Thymus (tissue), 11 donors: Measurements from ENCODE around the gene ESPNL. TPM values are rescaled to one million over a fixed set of nuclear protein-coding genes. Genes with fewer than 3 reads are reported as not detected.

Experiments
- DNase-seq, 9 donors: peaks; one replicate each; pipeline ENCODE4 v3.0.0-alpha.2; 2013; ENCODE audit warnings: low spot score in 9 of 9, low read depth in 6 of 9, missing footprints in 1 of 9
- H3K27ac ChIP-seq, 2 donors: one replicate each; pipeline ENCODE4 v1.5.1; 2013; ENCODE audit warnings: control low read depth in 1 of 2, low read depth in 1 of 2, low read length in 1 of 2, mild to moderate bottlenecking in 1 of 2, moderate library complexity in 1 of 2
- H3K27me3 ChIP-seq, 2 donors: one replicate each; pipeline ENCODE4 v1.5.1; 2013; ENCODE audit warnings: low read length in 1 of 2; ENCODE audit not compliant: control insufficient read depth in 2 of 2, insufficient read depth in 1 of 2
- H3K36me3 ChIP-seq, 2 donors: one replicate each; pipeline ENCODE4 v1.5.1; 2013; ENCODE audit warnings: low read length in 1 of 2, mild to moderate bottlenecking in 1 of 2, moderate library complexity in 1 of 2; ENCODE audit not compliant: control insufficient read depth in 2 of 2, insufficient read depth in 2 of 2
- H3K4me1 ChIP-seq, 2 donors: one replicate each; pipeline ENCODE4 v1.5.1; 2013; ENCODE audit warnings: low read length in 2 of 2; ENCODE audit not compliant: control insufficient read depth in 2 of 2, insufficient read depth in 2 of 2
- H3K4me3 ChIP-seq, 2 donors: one replicate each; pipeline ENCODE4 v1.5.1; 2013; ENCODE audit warnings: low read length in 2 of 2, control low read depth in 1 of 2, mild to moderate bottlenecking in 1 of 2
- H3K9me3 ChIP-seq, 2 donors: one replicate each; pipeline ENCODE4 v1.5.1; 2013; ENCODE audit warnings: low read length in 1 of 2, mild to moderate bottlenecking in 1 of 2; ENCODE audit not compliant: control insufficient read depth in 2 of 2, insufficient read depth in 1 of 2
- WGBS: extraction: QIAGEN DNeasy Blood & Tissue Kit; methylation state at CpG from one replicate; pipeline ENCODE4 v1.1.7; 2013; 5-methylcytosine and 5-hydroxymethylcytosine counted together
- polyA plus RNA-seq: library from polyadenylated mRNA; stranded (reverse); fragments of 200-250 nt; gene quantifications from one replicate; pipeline ENCODE4 v1.2.3, GENCODE V29; 2013
- total RNA-seq: library from RNA; stranded (reverse); fragments of 120-200 nt; gene quantifications from one replicate; pipeline ENCODE4 v1.2.4, GENCODE V29; 2013
- donor health status: healthy.

ESPNL gene
- total and polyA plus RNA-seq, 2 donors, result 0.66 to 1.5 TPM

DNA sequence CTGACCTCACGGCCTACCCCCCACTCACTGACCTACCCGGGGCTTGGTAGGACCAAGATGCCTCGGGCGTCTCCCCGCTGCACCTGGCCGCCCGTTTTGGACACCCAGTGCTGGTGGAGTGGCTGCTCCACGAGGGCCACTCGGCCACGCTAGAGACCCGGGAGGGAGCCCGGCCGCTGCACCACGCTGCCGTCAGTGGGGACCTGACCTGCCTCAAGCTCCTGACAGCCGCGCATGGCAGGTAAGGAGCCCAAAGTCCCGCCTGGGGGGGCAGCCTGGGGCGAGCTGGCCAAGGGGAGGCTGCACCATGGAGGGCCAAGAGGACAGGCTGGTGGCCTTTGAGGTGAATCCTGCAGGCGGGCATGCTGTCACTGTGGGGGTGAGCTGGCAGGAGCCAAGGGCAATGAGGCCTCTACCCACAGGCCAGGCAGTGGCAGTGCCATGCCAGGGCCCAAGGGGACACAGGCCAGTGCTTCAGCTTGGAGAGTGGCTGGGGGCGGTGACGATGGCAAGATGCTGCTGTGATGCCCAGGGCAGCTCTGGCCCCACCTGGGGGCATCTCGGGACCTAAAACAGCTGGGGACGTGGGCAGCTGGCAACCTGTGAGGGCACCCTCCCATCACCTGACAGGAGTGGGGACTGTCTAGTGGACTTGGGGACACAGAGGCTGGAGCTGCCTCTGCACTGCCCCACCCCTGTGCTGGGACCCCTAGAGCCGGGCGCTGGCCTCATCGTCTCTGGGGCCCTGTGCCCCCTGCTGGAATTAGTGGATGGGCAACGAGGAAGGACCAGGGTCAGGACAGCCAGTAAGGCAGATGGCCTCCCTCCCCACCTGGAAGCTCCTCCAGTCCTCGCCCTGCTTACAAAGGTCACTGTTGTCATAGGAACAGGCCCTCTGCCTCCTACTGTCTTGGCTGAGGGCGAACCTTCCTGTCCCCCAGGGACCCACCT, 2.0 kb downstream of the ESPNL start:
- Histone ChIP-seq H3K36me3 (no peaks in the 10 kb centered on the region), H3K4me1 (peaks cover 0 to 27% of the 10 kb centered on the region in 2 donors), H3K9me3 (peaks cover 0 to 10% of the 10 kb centered on the region in 2 donors), H3K27me3 (no peaks in the 10 kb centered on the region), H3K4me3 (no peak overlapping the region), H3K27ac (no peak overlapping the region)
- DNase-seq, result no peak
- 96% methylated on average over 30 of the region's 30 CpGs for WGBS

GRCh38 chr2:238102865-238103264, 2.7 kb downstream of the ESPNL start:
- no peak overlapping the region for H3K27ac ChIP-seq
- H3K27me3 ChIP-seq, result no peaks in the 10 kb centered on the region
- 91% methylated on average over 10 of the region's 10 CpGs for whole genome bisulfite sequencing
- no peak overlapping the region for H3K4me3 ChIP-seq
- no peaks in the 10 kb centered on the region for H3K36me3 ChIP-seq
- peaks cover 0 to 10% of the 10 kb centered on the region in 2 donors for H3K9me3 ChIP-seq
- no peak for DNase-seq
- peaks cover 0 to 34% of the 10 kb centered on the region in 2 donors for H3K4me1 ChIP-seq

DNA sequence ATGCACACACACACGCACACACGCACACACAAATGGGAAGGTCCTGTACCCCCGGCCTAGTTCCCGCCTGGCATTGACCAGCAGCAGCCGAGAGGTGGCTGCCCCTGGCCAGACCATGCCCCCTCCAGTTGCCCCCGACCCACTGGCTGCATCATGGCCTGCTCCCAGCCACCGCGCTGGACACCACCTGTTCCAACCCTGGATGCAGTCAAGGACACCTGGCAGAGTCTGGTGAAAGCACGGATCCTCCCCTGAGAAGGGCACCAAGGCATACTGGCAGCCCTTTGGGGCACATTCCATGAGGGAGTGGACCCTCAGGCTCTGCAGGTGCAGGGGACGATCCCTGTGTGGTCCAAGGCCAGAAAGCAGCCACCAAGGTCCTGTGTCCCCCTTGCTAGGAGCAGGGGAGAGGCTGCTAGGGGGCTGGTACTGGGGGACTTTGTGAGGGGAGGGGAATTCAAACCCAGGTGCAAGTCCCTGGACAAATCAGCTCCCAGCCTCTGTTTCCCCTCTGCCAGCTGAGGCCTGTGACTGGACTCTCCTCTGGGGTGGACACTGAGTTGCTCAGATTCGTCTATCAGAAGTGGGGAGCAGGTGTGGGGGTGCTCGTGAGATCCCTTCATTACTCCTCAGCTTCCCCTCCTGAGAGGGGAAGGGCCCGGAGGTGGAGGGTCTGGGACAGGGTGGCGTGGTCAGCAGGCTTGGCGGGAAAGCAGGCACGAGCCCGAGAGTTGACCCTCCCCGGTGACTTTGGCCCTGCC, 3.5 kb downstream of the ESPNL start:
- 97% methylated on average over 18 of the region's 18 CpGs for WGBS
- Histone ChIP-seq H3K36me3 (no peaks in the 10 kb centered on the region), H3K9me3 (peaks cover 0 to 4% of the 10 kb centered on the region in 2 donors), H3K4me3 (no peak overlapping the region), H3K27ac (no peak overlapping the region), H3K4me1 (peaks cover 3 to 41% of the 10 kb centered on the region in 2 donors), H3K27me3 (no peaks in the 10 kb centered on the region)
- no peak for DNase-seq

DNA sequence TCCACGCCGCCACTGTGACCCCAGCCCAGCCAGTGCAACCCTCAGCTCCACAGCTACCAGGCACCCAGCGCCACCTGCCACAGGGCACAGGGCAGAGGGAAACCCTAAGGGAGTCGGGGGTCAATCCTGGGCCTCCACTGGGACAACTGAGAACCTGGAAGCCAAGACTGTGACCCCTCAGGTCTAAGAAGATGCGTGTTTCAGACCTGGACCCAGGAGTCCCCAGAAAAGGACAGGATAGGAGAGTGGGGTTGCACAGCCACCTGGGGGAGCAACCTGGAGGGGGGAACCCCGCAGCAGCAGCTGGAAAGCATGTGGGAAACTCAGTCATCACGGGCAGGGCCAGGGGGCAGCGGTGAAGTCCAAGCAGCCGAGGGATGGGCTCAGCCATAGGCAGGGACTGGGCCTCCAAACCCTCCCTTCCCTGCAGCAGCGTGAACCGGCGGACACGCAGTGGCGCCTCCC, 4.1 kb downstream of the ESPNL start:
- DNase-seq, result no peak
- Histone ChIP-seq H3K27me3 (no peaks in the 10 kb centered on the region), H3K27ac (no peak overlapping the region), H3K9me3 (peaks cover 0 to 4% of the 10 kb centered on the region in 2 donors), H3K4me1 (peaks cover 8 to 48% of the 10 kb centered on the region in 2 donors), H3K4me3 (no peak overlapping the region), H3K36me3 (no peaks in the 10 kb centered on the region)
- 93% methylated on average over 14 of the region's 14 CpGs for WGBS

DNA sequence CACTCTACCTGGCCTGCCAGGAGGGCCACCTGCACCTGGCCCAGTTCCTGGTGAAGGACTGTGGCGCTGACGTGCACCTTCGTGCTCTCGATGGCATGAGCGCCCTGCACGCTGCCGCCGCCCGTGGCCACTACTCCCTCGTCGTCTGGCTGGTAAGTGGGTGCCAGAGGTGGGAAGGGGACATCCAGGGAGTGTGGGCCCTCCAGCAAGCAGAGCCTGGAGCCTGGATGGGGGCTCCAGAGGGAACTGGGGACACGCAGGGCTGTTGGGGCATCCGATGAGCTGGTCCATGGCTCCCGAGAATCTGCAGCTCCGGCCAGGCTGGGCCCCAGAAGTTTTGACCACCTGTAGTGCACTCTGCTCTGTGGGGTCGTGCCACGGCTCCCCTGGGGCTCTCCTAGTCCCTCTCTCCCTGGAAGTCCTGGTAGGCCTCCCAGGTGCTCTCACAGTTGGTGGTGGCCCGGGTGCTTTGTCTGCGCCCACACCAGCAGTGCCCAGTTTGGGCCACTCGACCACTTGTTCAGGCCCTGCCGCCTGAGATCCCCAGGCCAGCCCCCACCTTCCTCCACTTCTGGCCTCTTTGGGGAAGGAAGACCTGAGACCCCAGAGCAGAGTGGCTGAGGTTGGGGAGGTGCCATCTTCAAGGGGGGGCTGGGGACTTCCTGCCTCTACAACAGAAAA, 4.7 kb downstream of the ESPNL start:
- Histone ChIP-seq H3K36me3 (no peaks in the 10 kb centered on the region), H3K9me3 (peaks cover 0 to 4% of the 10 kb centered on the region in 2 donors), H3K4me1 (peaks cover 8 to 50% of the 10 kb centered on the region in 2 donors), H3K27ac (no peak overlapping the region), H3K27me3 (no peaks in the 10 kb centered on the region), H3K4me3 (no peak overlapping the region)
- 94% methylated on average over 21 of the region's 21 CpGs for WGBS
- peak in 3 of 9 donors; percentile 17 to 51 (median 25) for DNase-seq

DNA sequence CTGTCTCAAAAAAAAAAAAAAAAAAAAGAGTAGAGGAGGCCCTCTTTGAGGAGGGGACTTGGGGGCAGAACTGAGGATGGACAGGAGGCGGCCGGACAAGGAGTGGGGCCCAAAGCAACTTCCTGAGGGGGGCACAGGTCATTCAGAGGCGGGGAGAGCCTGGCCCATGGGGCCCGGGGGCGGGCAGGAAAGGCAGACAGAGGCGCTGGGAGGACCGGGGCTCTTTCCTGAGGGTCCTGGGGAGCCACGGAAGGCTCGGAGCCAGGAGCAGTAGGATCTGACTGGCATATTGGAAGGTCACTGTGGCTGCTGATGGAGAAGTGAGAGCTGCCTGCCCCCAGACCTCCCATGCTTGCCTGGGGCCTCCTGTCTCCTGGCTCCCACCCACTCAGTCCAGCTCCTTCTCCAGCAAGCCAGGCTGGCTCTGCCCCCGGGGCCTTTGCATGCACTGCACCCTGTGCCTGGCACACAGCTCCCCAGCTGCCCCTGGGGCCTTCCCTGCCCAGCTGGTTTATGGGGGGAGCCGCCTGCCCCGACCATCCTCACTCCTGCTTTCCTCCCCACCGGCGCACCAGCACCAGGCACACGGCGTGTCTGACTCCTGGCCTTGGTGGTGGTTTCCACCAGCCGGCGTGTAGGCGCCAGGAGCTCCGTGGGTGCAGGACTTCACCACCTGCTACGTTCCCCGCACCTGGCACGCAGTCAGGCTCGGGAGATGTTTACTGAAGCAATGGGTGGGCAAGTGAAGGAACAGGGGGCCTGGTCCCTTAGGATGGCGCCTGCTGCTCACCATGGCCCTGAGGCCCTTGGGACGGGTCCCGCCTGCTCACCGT, 5.6 kb downstream of the ESPNL start:
- H3K36me3 ChIP-seq, result no peaks in the 10 kb centered on the region
- no peak overlapping the region for H3K4me3 ChIP-seq
- peaks cover 8 to 50% of the 10 kb centered on the region in 2 donors for H3K4me1 ChIP-seq
- no peaks in the 10 kb centered on the region for H3K27me3 ChIP-seq
- H3K27ac ChIP-seq, result peak overlapping the region in 1 of 2 donors; percentile 12
- no peak for DNase-seq
- H3K9me3 ChIP-seq, result peaks cover 0 to 8% of the 10 kb centered on the region in 2 donors
- 90% methylated on average over 28 of the region's 28 CpGs for WGBS

DNA sequence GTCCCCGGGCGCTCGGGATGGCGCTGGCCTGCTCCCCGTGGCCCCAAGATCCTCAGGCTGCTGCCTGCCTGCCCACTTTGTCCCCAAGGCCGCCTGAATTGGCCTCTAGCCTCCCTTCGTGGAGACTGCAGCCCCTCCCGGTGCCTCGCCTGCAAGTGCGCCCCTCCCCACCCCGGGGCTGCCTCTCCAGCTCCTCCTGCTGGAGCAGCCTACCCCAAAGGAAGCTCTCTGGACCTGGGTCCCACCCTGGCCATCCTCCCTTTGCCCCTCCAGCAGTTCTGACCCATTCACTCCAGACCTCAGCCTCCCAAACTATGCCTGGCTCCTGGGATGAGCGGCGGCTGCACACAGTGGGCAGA, 6.2 kb downstream of the ESPNL start:
- H3K36me3 ChIP-seq, result no peaks in the 10 kb centered on the region
- 96% methylated on average over 13 of the region's 13 CpGs for WGBS
- peaks cover 0 to 8% of the 10 kb centered on the region in 2 donors for H3K9me3 ChIP-seq
- no peak for DNase-seq
- H3K27me3 ChIP-seq, result no peaks in the 10 kb centered on the region
- no peak overlapping the region for H3K27ac ChIP-seq
- peaks cover 8 to 50% of the 10 kb centered on the region in 2 donors for H3K4me1 ChIP-seq
- no peak overlapping the region for H3K4me3 ChIP-seq
